DND-41 (cell line): ENCODE measurements around the gene CYP2A7.

Experiments
- CTCF ChIP-seq: IDR thresholded peaks from 2 replicates; pipeline ENCODE4 v1.5.1; 2012; ENCODE audit warnings: borderline replicate concordance, low read length, moderate library complexity, mild to moderate bottlenecking; ENCODE audit not compliant: poor library complexity, severe bottlenecking; ENCODE audit errors: extremely low read depth
- EZH2 ChIP-seq: IDR thresholded peaks from 3 replicates; pipeline ENCODE4 v1.6.1; 2012; ENCODE audit warnings: borderline replicate concordance, low read depth, mild to moderate bottlenecking, moderate library complexity, low read length, inconsistent platforms; ENCODE audit not compliant: severe bottlenecking

DNA sequence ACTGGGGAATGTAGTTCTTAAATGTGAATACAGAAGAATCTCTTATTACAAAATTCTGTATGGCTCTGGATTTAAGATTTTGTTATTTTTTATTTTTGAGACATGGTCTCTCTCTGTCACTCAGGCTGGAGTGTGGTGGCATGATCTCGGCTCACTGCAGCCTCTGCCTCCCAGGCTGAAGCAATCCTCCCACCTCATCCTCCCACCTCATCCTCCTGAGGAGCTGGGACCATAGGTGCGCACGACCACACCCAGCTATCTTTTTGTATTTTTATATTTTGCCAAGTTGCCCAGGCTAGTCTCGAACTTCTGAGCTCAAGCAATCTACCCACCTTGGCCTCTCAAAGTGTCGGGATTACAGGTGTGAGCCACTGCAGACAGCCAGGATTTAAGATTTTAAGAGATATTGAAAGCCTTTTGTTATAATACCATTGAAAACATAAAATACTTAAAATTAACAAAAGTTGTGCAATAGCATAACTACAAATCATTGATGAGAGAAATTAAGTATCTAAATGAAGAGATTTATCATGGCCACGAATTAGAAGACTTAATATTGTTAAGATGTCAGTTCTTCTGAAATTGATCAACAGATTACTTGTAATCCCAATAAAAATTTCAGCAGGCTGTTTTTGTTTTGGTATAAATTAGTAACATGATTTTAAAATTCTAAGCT, 45.1 kb downstream of the CYP2A7 start:
- TF ChIP-seq CTCF: no peak
- TF ChIP-seq EZH2: no peak
